Uterine smooth muscle cell (primary cell): Measurements from ENCODE around the gene SERPINC1. TPM values are rescaled to one million over a fixed set of nuclear protein-coding genes. Genes with fewer than 3 reads are reported as not detected.

Experiments
- total RNA-seq: library from RNA; depleted of rRNA; stranded (reverse); fragments of >200 nt; gene quantifications from 2 replicates; pipeline ENCODE4 v1.2.3, GENCODE V29; 2014

The SERPINC1 gene
- 0.12 TPM in 1 of 2 replicates, not detected in the other for total RNA-seq

DNA sequence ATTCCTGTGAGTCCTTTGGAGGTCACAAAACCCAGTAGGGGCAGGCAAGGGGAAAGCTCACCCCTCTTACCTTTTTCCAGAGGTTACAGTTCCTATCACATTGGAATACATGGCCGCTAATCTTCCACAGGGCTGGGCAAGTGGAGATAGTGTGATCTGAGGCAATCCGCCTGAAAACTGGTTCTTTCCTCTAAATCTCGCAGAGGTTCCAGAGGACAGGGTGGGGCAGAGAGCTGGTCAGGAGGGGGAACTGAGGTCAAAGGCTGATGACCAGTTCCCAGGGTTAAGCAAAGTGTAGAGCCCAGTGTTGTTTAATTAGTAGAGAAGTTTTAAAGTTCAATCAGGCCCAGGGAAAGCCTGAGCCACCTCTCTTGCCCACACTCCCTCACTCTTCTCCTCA is at the start of gene SERPINC1:
TSS of gene SERPINC1 (minus strand) at position 179 of the 400 bp plus-strand sequence. CDS start at position 111, 68 bp downstream.

DNA sequence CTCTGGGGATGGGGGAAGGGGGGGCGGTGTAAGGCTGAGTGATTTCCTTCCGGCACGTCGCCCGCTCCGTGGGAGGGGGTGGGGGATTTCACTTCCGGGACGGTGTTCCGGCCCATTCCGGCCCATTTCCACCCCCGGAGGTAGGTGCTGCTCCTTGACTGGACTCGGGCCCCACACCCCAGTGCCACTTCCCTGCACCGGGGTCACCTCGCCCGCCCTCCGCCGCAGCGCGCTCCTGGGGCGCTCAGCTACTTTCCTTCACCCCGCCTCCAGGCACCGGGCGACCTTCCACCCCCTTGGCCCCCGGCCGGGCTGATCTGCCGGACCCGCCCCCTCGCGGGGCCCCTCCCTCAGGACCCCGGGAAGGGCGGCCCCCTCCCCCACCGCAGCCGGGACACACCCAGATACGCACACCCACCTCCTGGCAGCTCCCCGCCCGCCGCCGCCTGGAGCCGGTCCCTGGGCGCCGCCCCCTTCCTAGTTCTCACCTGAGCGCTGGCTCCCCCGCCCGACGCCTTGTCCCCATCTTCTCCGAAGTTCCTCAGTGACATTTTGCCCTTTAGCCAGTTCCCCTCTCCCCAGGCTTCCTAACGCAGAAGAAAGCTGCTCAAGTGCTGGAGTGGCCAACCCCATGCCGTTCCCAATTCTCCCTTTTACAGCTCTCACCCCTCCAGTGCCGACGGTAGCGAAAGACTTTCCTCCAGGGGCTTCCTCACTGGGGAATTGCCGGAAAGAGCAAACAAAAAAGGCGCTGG is 48.7 kb downstream of the SERPINC1 start, which contains the start of gene ZBTB37:
TSS of gene ZBTB37 (plus strand) at position 115 of the 755 bp plus-strand sequence. CDS start 1,846 bp downstream, outside the sequence.

DNA sequence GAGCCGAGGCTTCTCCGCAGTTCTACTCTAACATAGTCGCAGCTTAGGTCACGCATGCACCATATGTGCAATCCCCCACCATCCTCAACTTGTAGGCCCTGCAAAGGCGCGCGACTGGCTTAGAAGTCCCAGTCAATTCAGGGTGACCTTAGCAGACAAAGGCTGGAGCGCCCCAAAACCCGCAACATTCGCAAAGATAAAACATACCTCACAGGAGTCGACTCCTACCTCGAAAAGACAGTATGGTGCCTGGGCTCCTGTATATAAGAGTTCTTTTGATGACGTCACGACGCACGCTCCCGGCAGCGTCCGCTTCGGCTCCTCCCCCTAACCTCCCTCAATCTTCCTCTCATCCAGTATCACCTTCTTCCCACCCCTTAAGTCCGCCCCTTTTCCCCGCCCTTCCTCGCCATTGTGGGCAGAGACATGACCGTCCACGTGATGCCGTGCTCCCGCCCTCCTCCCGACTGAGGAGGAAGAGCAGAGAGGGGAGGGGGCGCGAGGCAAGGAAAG is 49.3 kb downstream of the SERPINC1 start, which contains the start of gene GAS5:
TSS of gene GAS5 (minus strand) at position 237 of the 513 bp plus-strand sequence.

Other genes with a start within 250 kb of the SERPINC1 start
- under 0.01 and 1.1 TPM in 2 replicates for gene ANKRD45, start 247.5 kb downstream of the SERPINC1 start, total RNA-seq
- gene KLHL20, start 202.3 kb downstream of the SERPINC1 start, total RNA-seq = 40.1 and 40.7 TPM in 2 replicates
- 19.4 and 29.4 TPM in 2 replicates for gene DARS2, start 92.7 kb downstream of the SERPINC1 start, total RNA-seq
- gene CENPL, start 92.4 kb downstream of the SERPINC1 start, total RNA-seq = 15.6 and 34.6 TPM in 2 replicates
- gene GAS5, start 49.3 kb downstream of the SERPINC1 start, total RNA-seq = 531 and 643 TPM in 2 replicates
- 8.9 and 9.8 TPM in 2 replicates for gene ZBTB37, start 48.9 kb downstream of the SERPINC1 start, total RNA-seq
- gene RC3H1, start 105.0 kb upstream of the SERPINC1 start, total RNA-seq = 16.6 and 16.7 TPM in 2 replicates
- 37.4 and 47.9 TPM in 2 replicates for gene RABGAP1L, start 242.2 kb upstream of the SERPINC1 start, total RNA-seq